GM21717 (cell line): ENCODE results near the gene GPSM1.

Experiments used
- ATAC-seq: cut with Tn5 transposase; IDR thresholded peaks from one replicate; pipeline ENCODE4 v1.9.1; 2021; ENCODE audit warnings: mild to moderate bottlenecking, moderate library complexity; ENCODE audit not compliant: unreplicated experiment

GPSM1 gene

DNA sequence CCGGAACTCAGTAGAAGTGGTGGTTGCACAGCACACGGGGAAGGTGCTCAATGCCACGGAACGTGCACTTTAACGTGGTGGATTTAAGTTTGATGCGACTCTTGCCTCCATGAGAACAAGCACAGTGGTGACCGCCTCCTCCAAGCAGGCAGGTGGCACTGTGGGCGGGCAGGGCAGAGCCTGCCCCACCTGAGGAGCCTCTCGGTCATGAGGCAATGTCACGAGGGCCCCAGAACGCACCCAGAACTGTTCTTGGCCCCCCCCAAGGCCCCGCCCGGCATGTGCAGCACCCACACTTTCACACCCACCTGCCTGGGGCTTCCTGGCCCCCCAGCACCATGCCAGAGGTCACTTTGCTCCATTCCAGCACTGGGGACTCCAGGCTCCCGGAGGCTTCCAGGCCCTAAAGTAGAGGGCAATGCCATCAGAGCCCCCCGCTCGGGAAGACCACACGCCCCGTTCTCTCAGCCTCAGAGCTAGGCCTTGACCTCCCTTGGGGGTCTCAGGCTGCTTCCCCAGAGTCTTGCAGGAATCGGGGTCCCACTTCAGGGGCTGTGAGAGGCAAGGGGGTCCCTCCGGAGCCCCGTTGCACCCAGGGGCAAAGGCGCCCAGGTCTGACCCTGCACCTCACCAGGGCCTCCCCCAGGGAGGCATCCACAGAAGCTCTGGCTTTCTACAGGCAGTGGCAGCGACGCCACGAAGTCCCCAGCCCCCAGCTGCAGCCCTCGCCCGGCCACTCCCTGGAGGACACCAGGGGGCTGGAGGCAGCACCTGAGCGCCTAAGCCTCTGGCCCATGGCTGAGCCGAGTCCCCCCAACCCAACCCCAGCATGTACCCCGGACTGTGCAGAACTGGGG is 37.5 kb upstream of the GPSM1 start:
- ATAC-seq = no peak

DNA sequence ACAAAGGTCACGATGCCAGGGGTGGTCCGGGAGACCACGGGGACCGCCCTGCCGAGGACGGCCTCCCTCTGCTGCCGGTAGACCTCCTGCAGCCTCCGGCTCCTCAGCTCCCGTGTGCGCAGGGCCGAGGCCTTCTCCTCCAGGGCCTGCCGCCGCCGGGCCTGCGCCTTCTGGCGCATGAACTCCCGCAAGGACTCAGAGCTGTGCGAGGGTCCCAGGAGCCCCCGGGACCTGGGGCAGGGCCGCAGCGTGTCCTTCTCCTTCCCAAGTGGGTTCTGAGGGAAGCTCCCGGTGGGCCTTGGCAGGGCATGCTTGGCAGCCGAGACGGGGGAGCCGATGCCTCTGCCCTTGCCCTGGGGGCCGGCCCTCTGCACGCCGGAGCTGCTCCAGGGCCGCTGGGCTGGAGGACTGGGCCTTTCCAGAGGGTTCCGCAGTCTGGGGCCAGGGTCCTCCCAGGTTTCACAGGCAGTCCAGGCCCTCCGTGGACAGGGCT is 36.8 kb upstream of the GPSM1 start:
- no peak for ATAC-seq

GRCh38 chr9:136291306-136292025 is 35.9 kb upstream of the GPSM1 start:
- no peak for ATAC-seq

GRCh38 chr9:136292026-136292538 is 35.3 kb upstream of the GPSM1 start:
- no peak for ATAC-seq

DNA sequence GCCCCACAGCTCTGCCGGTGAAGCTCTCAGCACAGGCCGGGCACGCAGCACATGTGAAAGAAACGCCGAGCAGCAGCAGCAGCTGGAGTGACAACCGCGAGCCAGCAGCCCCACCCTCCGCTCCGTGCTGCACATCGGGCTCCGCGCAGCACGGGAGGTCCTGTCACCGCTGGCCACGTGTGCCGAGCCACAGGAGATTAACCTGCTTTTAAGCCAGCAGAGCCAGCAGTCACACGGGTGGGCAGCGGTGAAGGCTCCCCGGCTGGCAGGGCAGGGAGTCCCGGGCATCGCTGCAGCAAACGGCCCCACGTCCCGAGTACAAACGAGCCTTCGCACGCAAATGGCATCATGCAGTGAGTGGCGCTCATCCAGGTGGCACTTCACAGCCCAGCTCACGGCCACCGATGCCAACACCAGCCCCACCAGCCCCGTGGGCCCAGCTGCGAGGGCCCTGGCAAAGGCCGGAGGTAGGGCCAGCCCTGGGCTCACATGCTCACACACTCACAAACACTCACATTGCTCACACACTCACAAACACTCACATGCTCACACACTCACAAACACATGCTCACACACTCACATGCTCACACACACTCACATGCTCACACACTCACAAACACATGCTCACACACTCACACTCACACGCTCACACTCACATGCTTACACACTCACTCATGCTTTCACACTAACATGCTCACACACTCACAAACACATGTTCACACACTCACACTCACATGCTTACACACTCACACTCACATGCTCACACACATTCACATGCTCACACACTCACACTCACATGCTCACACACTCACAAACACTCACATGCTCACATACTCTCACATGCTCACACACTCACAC is 34.5 kb upstream of the GPSM1 start:
- ATAC-seq = no peak

DNA sequence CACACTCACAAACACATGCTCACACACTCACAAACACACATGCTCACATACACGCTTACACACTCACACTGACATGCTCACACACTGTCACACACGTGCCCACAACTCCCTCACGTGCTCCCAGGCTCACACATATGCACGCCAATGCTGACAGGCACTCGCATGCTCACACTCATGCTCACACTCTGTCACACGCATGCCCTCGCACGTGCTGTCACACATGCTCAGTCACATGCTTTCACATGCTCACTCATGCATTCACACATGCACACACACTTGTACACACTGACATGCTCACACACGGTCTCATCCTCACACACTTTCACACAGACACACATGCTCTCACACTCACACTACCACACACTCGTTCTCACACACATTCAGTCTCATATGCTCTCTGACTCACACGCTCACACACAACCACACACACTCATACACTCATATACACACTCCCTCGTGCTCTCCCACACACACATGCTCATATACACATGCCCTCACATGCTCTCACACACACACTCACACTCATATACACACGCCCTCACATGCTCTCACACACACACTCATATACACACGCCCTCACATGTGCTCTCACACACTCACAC is 33.8 kb upstream of the GPSM1 start:
- ATAC-seq = no peak

GRCh38 chr9:136294437-136294836 is 32.9 kb upstream of the GPSM1 start:
- ATAC-seq = no peak

- no peak for ATAC-seq
Measured at GRCh38 chr9:136295055-136295454, 32.3 kb upstream of the GPSM1 start.

GRCh38 chr9:136295542-136296433 is 31.6 kb upstream of the GPSM1 start:
- ATAC-seq = no peak

- no peak for ATAC-seq
Measured at GRCh38 chr9:136296434-136297015, 30.8 kb upstream of the GPSM1 start.

GRCh38 chr9:136297016-136297691 is 30.2 kb upstream of the GPSM1 start:
- ATAC-seq = no peak

DNA sequence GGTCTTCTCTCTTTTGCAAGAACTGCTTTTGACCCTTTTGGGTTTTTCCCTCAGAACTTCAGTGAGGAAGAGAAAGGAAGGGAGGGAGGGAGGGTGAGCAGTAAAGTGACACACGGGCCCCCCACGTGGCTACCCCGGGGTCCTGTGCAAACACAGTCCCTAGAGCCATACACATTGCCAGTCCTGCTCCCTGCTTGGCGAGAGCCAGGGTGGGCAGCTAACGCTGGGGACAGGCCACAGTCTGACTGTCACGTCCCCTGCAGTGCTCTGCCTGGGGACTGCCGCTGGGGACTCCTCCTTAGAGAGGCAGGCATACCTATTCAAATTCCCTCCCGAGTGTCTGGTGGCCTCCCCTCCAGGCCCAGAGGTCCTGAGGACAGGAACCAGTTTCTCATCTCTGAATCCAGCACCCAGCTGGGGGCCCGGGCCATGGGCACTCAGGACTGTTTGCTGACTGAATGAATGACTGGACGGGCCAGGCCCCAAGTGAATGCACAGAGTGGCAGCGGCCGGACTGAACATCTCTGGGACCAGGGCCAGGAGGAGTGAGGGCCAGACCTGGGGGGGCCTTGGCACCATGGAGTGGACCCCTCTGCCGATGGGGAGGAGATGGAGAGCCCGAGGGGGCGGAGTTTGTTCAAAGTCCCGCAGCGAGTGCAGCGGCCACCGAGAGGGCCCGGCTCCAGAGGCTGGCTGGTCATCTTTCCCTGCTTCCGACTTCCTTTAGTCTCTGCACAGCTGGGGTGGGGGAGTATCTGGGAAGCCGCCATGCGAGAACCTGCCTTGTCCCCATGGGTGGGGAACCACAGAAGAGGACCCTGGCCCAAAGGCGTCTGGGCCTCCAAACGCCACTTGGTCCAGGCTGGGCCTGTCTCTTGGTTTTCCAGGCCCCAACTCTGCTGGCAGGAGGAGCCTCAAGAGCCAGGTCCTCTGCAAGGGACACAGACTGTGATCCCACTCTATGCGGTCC is 29.3 kb upstream of the GPSM1 start:
- no peak for ATAC-seq

DNA sequence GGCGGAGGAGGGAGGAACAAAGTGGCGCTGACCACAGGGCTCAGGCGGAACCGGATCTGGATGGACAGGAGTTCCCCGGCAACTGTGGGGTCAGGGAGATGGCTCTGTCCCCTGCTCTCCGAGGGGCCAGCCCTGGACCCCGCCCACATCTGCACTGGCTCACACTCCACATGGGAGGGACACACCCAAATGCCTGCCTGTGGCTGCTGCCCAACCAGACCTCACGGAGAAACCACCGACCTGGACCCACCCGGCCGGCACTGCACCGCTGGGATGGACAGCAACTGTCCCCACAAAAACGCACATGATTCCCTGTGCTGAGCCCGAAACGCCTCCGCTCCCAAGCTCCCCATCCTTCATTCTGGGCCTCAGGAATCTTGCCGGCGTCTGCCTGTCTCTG is 28.2 kb upstream of the GPSM1 start:
- no peak for ATAC-seq

DNA sequence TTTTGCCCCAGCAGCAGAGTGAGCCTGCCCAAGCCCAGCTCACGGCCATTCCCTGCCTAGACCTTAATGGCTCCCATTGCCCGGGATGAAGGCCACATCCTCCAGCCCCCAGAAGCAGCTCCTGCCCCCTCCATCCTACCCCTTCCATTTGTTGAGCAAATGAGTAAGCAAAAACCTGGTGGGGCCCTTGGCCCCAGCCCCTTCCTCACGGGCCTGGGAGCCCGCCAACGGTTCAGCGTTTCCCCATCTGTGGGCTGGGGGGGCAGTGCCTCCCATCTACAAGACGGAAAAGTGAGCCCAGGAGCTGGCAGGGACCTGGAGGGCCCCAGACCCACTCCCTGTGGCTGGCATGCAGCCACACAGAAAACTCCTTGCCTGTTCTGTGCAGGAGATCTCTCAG is 27.8 kb upstream of the GPSM1 start:
- no peak for ATAC-seq

GRCh38 chr9:136300016-136300545 is 27.3 kb upstream of the GPSM1 start:
- no peak for ATAC-seq

GRCh38 chr9:136300866-136301265 is 26.5 kb upstream of the GPSM1 start:
- no peak for ATAC-seq

GRCh38 chr9:136302527-136302926 is 24.8 kb upstream of the GPSM1 start:
- ATAC-seq = no peak
